Urothelium cell line (cell line): ENCODE results near the gene SNRNP35.
A peak's percentile ranks its signal among the peaks of the same experiment; 100 is the strongest.
"Not testable (repeated sequence)": the region's sequence is repeated elsewhere in the genome, so short reads cannot be mapped to it uniquely, and the experiment has no call there.

Source experiments
- DNase-seq: peaks from one replicate; pipeline ENCODE4 v3.0.0; 2011; ENCODE audit warnings: low spot score, mixed read lengths
- FAIRE-seq: peaks from 2 replicates; lab custom pipeline; 2011; peaks lifted over from hg19 to GRCh38; lab: Jason Lieb, UNC

Gene SNRNP35

GRCh38 chr12:123457980-123458779, at the start of gene SNRNP35:
Gene SNRNP35 (plus strand): TSS chr12:123458139. CDS start chr12:123465541, 7,402 bp downstream.
- FAIRE-seq (no peak), DNase-seq (peak; percentile 81)

GRCh38 chr12:123408619-123409018, 49.3 kb upstream of the SNRNP35 start:
- FAIRE-seq, DNase-seq: not testable (repeated sequence)

GRCh38 chr12:123409284-123410040, 48.5 kb upstream of the SNRNP35 start:
- DNase-seq = not testable (repeated sequence)

DNA sequence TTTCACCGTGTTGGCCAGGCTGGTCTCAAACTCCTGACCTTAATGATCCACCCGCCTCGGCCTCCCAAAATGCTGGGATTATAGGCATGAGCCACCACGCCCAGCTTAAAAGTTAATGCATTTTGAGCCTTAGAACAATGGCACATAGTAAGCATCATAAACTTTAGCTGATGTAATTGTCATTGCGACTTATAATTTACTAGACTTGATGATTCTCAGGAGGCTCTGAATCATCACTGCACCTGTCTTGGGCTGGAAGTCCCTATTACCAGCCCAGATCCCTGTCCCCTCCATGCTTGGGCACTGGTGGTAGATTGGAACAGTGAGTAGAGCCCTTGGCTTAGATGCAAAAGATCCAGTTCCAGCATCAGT, 47.9 kb upstream of the SNRNP35 start:
- no peak for DNase-seq
- no peak for FAIRE-seq

More at GRCh38 chr12:123409284-123410040, 48.5 kb upstream of the SNRNP35 start:
- FAIRE-seq = not testable (repeated sequence)

GRCh38 chr12:123421314-123421713, 36.6 kb upstream of the SNRNP35 start:
- DNase-seq (no peak), FAIRE-seq (no peak)

DNA sequence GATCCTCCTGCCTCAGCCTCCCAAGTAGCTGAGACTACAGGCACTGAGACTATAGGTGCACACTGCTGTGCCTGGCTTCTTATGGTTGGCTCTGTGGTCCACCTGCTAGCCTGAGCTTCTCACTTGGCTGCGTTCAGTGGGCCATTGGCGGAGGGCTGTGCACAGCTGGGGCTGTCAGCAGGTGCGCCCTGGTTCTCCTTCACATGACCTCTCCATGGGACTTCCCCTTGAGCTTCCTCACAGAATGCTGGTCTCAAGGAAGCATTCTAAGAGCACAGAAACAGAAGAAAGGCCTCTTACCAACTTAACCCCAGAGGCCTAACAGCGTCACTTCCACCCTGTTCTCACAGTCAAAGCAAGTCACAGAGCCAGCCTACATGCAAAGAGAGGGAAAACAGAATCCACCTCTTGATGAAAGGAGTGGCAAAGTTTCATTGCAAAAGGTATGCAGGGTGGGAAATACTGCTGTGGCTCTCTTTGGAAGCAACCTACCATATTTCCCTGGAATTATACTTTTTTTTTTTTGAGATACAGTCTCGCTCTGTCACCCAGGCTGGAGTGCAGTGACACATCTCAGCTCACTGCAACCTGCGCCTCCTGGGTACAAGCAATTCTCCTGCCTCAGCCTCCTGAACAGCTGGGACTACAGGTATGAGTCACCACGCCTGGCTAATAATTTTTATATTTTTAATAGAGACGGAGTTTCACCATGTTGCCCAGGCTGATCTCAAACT, 30.7 kb upstream of the SNRNP35 start:
- FAIRE-seq (no peak), DNase-seq (no peak)

GRCh38 chr12:123428591-123428990, 29.3 kb upstream of the SNRNP35 start:
- no peak for FAIRE-seq
- no peak for DNase-seq

DNA sequence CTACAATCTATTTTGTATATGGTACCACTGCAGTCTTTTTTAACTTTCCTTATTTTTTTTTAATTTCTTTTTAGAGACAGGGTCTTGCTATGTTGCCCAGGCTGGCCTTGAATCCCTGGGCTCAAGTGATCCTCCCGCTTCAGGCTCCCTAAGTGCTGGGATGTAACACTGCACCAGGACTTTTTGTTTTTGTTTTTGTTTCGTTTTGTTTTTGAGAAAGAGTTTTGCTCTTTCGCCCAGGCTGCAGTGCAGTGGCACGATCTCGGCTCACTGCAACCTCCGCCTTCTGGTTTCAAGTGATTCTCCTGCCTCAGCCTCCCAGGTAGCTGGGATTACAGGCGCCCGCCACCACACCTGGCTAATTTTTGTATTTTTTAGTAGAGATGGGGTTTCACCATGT, 28.8 kb upstream of the SNRNP35 start:
- not testable (repeated sequence) for FAIRE-seq

DNA sequence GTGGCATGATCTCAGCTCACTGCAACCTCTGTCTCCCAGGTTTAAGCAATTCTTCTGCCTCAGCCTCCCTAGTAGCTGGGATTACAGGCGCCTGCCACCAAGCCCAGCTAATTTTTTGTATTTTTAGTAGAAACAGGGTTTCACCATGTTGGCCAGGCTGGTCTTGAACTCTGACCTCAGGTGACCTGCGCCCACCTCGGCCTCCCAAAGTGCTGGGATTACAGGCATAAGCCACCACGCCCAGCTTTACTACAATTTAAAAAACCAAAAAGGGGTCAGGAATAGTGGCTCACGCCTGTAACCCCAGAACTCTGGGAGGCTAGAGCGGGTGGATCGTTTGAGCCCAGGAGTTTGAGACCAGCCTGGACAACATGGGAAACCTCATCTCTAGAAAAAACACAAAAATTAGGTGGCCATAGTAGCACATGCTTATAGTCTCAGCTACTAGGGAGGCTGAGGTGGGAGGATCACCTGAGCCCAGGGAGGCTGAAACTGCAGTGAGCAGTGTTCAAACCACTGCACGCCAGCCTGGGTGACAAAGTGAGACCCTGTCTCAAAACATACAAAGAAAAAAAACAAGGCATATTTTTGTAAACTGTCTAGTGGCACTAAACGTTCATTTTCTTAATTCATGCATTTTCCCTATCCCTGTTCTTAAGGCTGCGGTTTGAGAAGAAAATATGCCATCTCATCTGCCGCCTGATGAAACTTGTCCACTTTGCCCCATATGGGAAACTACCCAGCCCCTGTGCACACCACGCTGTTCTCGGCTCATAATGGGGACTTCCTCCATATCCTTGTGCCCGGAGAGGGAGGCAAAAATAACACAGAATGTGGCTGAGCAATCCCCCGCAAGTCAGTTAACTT, 25.8 kb upstream of the SNRNP35 start:
- DNase-seq, FAIRE-seq: not testable (repeated sequence)

More for the DNA sequence above, 28.8 kb upstream of the SNRNP35 start:
- DNase-seq = not testable (repeated sequence)

DNA sequence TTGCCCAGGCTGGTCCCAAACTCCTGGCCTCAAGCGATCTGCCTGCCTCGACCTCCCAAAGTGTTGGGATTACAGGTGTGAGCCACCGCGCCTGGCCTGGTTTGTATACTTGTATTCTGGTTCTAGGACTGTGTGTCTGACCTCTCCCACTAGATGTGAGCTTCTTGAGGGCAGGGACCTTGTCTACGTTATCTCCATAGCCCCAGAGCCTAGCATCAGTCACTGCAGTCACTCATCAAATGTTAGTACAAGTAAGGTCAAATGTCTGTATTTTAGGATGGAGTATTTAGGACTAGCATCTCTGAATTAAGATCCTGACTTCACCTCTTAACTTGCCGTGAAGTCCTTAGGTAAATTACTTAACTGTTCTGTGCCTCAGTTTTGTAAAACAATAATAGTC, 24.3 kb upstream of the SNRNP35 start:
- FAIRE-seq (no peak), DNase-seq (no peak)

GRCh38 chr12:123435636-123436016, 22.3 kb upstream of the SNRNP35 start:
- FAIRE-seq (no peak), DNase-seq (no peak)

- FAIRE-seq (no peak), DNase-seq (peak; percentile 87)
Observed at GRCh38 chr12:123436017-123436964, 21.6 kb upstream of the SNRNP35 start, which contains the start of gene RILPL2. Gene RILPL2 (minus strand): TSS chr12:123436684. CDS start chr12:123436420, 264 bp downstream.

GRCh38 chr12:123441523-123442164, 16.3 kb upstream of the SNRNP35 start:
- no peak for FAIRE-seq
- no peak for DNase-seq

- FAIRE-seq = no peak
- DNase-seq = no peak
Observed at GRCh38 chr12:123442774-123443173, 15.2 kb upstream of the SNRNP35 start.

DNA sequence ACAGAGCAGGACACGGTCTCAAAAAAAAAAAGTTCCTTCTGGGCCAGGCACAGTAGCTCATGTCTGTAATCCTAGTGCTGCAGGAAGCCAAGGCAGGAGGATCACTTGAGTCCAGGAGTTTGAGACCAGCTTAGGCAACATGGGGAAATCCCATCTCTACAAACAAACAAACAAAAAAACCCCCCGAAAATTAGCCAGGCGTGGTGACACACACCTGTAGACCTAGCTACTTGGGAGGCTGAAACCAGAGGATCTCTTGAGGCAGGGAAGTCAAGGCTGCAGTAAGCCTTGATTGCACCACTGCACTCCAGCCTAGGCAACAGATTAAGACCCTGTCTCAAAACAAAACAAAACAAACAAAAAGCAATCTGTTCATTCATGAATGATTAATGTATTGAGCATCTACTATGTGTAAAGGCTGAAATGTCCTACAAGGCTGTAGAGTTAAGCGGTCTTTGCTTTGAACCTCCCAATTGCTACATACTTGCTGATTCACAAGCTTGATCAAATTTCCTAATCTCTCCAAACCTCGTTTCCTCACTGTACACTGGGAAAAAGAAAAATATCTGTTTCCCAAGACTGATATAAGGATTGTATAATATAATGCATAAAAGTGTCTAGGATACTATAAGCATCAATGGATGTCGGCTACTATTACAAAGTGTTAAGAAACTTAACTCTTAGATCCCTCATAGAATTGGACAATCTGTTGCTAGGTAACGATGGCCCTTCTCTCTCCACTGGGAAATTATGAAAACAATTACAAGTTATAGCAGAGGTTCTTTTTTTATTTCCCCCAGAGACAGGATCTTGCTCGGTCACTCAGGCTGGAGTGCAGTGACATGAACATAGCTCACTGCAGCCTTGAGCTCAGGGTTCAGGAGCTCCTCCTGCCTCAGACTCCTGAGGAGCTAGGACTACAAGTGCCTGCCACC, 13.6 kb upstream of the SNRNP35 start:
- FAIRE-seq = no peak
- DNase-seq = no peak

GRCh38 chr12:123445388-123446332, 12.3 kb upstream of the SNRNP35 start:
- no peak for FAIRE-seq
- DNase-seq = no peak
